Transverse colon (tissue), 4 donors: ENCODE results near the gene MGARP.

Experiments used
- CTCF ChIP-seq, 5 experiments: fragments of 200-600 bp in 3 of 5; fragments of 450-650 bp in 2 of 5; sonication (generic) in 3 of 5; IDR thresholded peaks; 1 replicate in 2 of 5; 2 replicates in 3 of 5; pipeline ENCODE4 v1.5.1; 2016 to 2017; ENCODE audit warnings: antibody characterized with exemption in 5 of 5, inconsistent platforms in 3 of 5, mild to moderate bottlenecking in 2 of 5, moderate library complexity in 1 of 5
- EP300 ChIP-seq: sonication (generic); formaldehyde crosslinking; IDR thresholded peaks from one replicate; pipeline ENCODE4 v1.6.1; 2017; ENCODE audit warnings: antibody characterized with exemption, low read depth
- POLR2A ChIP-seq: fragments of 450-650 bp; IDR thresholded peaks from one replicate; pipeline ENCODE4 v1.6.1; 2016; ENCODE audit warnings: antibody characterized with exemption, mild to moderate bottlenecking, moderate library complexity
- POLR2AphosphoS5 ChIP-seq, 3 donors: sonication (generic); formaldehyde crosslinking; IDR thresholded peaks; one replicate each; pipeline ENCODE4 v1.6.1; 2016; ENCODE audit warnings: antibody characterized with exemption in 3 of 3

DNA sequence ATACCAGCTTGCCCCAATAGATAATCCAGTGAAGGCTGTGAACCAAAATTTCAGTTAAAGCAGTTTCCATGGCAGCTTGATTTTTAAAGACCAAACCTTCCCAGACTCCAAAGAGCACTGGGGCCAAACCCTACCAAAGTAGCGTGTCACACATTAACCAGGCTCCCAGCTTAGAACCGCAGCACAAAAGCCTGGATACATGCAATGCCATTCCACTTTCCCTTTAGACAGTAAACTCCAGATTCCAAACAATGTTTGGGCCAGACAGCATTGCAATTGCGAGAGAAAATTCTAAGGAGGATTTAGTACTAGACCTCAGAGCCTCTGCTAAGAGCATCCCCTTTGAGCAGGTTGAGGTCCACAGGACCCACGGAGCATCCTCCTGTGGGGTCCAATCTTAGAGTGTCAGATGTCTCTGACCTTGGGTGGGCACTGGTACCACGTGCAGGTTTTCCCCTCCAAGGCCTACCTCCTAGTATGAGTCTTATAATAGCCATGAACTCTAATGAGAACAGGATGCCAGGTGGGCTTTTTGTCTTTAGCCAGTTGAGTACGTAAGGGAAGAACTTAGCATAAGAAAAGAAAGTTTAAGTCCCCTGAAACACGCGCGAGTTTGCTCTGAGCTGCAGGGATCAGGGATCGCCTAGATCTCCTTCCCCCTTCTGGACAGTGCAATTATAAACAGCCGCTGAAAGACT, 38.8 kb downstream of the MGARP start:
- no peak for TF ChIP-seq CTCF (IDR thresholded peaks at IDR 0.05)
- TF ChIP-seq POLR2A = no peak
- no peak for TF ChIP-seq EP300
- TF ChIP-seq POLR2AphosphoS5 (IDR thresholded peaks at IDR 0.05) = no peak
